ENCODE data around the gene EFHD2.

The EFHD2 gene

DNA sequence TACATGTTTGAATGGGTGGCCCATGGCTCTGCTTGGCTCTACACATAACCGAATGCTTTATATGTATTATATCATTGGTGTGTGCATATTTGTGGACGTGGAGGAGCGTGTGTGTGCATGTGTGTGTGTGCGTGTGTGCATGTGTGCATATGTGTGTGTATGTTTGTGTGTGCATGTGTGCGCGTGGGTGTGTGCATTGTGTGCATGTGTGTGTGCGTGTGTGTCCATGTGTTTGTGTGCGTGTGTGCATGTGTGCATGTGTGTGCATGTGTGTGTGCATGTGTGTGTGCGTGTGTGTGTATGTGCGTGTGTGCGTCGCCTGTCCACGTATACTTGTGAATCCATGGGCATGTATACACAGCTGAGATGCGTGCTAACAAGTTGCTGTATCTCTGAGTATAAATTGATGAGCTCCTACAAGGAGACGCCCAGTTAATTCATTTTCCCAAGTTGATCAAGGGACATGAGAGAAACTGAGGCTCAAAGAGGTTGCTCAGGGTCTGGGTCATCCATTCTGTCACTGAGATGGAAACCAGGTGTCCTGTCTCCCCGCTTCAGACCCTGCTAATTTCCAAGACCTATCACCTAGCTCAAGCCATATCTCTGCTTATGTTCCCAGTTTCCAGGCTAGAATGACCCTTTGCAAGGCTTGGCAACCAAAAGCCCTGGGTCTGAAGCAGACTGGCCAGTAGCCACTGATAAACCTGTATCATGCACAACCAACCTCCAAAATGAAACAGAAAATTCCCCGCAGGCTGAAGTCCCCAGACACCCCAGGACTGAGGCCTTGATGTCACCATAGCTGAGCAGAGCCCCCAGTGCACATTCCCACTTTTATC, 25.8 kb downstream of the EFHD2 start:
- no peak for DNase-seq (ENCODE audit: low spot score)
- TF ChIP-seq, protein P1, sequence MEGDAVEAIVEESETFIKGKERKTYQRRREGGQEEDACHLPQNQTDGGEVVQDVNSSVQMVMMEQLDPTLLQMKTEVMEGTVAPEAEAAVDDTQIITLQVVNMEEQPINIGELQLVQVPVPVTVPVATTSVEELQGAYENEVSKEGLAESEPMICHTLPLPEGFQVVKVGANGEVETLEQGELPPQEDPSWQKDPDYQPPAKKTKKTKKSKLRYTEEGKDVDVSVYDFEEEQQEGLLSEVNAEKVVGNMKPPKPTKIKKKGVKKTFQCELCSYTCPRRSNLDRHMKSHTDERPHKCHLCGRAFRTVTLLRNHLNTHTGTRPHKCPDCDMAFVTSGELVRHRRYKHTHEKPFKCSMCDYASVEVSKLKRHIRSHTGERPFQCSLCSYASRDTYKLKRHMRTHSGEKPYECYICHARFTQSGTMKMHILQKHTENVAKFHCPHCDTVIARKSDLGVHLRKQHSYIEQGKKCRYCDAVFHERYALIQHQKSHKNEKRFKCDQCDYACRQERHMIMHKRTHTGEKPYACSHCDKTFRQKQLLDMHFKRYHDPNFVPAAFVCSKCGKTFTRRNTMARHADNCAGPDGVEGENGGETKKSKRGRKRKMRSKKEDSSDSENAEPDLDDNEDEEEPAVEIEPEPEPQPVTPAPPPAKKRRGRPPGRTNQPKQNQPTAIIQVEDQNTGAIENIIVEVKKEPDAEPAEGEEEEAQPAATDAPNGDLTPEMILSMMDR (IDR thresholded peaks at IDR 0.05; ENCODE audit: extremely low read depth, missing control alignments): no peak

DNA sequence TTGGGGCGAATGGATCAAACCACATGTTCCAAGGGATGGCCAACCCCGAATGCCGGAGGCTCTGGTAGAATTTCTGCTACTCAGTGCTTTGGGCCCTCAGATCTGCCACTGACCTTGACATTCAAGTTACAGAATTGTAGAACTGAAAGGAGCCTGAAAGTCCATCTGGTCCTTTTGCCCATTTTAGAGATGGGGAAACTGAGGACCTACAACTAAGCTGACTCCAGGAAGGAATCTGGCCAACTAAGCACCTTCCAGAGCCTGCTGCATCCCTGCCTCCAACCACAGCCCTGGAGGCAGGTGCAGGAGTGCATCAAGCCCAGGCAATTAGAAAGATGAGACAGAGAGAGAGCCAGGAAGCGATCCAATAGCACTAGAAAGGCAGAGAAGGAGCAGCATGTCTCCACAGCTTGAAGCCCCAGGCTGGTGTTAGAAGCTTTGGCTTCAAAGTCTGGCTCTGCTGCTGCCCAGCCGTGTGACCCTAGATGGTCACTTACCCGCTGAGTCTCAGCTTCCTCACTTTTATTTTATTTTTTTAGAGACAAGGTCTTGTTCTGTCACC, 27.3 kb downstream of the EFHD2 start:
- DNase-seq (ENCODE audit: low spot score): no peak
- TF ChIP-seq, protein P1 (IDR thresholded peaks at IDR 0.05; ENCODE audit: extremely low read depth, missing control alignments): no peak

DNA sequence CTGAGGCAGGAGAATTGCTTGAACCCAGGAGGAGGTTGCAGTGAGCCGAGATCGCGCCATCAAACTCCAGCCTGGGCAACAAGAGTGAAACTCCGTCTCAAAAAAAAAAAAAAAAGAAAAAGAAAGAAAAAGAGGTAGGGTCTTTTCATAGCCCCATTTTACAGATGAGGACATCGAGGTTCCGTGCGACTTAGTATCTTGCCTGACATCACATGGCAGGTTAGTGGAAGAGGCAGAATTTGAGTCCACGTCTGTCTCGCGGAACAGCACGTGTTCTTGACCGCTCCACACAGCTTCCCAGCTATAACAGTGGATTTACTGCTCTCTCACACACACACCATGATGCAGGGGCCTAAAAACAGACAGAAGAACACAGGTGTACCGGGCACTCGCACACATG, 29.6 kb downstream of the EFHD2 start:
- TF ChIP-seq, protein P1 (IDR thresholded peaks at IDR 0.05; ENCODE audit: extremely low read depth, missing control alignments): no peak
- DNase-seq (ENCODE audit: low spot score): no peak

DNA sequence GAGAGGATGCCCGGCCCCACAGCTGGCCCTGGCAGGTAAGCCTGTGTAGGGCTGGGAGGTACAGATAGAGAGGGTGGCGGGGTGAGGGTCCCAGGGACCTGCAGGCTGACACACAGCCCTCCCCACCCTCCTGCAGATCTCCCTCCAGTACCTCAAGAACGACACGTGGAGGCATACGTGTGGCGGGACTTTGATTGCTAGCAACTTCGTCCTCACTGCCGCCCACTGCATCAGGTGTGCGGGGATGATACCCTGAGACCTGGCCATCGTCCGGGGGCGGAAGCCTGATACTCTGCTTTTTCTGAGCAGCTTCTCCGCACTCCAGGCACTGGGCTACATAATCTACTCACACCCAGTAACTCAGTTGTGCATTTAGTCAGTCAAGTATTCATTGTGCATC, 30.7 kb downstream of the EFHD2 start:
- TF ChIP-seq, protein P1 (IDR thresholded peaks at IDR 0.05; ENCODE audit: extremely low read depth, missing control alignments): no peak

DNA sequence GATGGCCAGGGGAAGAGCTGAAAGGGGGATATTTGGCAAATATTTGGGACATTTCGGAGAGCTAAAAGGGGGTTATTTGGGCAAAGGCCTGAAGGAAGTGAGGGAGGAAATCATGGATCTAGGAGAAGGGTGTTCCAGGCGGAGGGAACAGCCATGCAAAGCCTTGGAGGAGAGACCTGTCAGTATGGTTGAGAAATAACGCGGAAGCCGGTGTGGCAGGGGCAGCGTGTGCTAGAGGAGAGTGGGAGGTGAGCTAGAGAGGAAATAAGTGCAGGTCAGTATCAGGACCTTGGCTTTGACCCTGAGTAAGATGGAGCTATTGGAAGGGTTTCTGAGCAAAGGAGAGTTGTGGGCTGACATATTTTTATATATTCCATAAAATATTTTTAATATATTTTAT, 31.6 kb downstream of the EFHD2 start:
- no peak for DNase-seq (ENCODE audit: low spot score)
- TF ChIP-seq, protein P1 (IDR thresholded peaks at IDR 0.05; ENCODE audit: extremely low read depth, missing control alignments): no peak

More for the DNA sequence above, 30.7 kb downstream of the EFHD2 start:
- DNase-seq (ENCODE audit: low spot score): no peak

DNA sequence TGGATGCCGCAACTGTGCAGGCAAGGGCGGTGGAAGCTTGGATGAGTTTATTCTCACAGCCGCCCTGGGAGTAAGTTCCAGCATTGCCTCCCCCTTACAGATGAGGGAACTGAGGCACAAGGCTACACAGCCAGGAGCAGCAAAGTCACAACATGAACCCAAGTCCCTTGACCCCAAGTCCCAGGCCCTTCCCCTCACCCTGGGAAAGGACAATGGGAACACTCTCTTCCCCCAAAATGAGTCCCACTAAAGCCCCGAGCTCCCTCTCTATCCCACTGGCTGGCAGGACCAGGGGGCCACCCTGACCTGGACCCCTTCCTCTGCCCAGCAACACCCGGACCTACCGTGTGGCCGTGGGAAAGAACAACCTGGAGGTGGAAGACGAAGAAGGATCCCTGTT, 32.4 kb downstream of the EFHD2 start:
- TF ChIP-seq, protein P1 (IDR thresholded peaks at IDR 0.05; ENCODE audit: extremely low read depth, missing control alignments): no peak
- no peak for DNase-seq (ENCODE audit: low spot score)

DNA sequence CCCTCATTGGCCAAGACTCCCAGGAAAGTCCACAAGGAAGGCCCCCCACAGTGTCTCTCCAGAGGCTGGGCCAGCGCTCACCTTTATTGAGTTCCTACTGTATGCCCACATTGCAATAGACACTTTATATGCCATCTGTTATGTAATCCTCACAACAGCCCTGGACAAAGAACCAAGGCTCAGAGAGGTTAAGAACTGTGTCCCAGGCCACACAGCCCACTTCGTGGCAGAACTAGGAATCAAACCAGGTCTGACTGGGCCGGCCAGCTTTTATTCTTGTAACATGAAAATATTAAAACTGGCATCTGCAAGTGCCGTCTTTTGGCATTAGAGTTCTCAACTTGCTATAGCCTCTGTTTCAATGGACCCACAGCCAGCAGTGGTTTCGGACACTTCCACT, 33.1 kb downstream of the EFHD2 start:
- TF ChIP-seq, protein P1 (IDR thresholded peaks at IDR 0.05; ENCODE audit: extremely low read depth, missing control alignments): no peak
- DNase-seq (ENCODE audit: low spot score): no peak

Data from GM20000 (cell line).